NCI-H2196 (cell line): ENCODE data around the gene TSHZ2.

Experiments used
- DNase-seq: peaks from one replicate; lab custom pipeline; 2025; ENCODE audit not compliant: unreplicated experiment; lab: John Stamatoyannopoulos, UW

The TSHZ2 gene

GRCh38 chr20:53270792-53271375 is 298.7 kb downstream of the TSHZ2 start:
- no peak for DNase-seq

GRCh38 chr20:53274365-53274764 is 302.2 kb downstream of the TSHZ2 start:
- no peak for DNase-seq

- no peak for DNase-seq
Measured at GRCh38 chr20:53274807-53275206, 302.6 kb downstream of the TSHZ2 start.

GRCh38 chr20:53276143-53276542 is 304.0 kb downstream of the TSHZ2 start:
- DNase-seq = no peak

- DNase-seq = no peak
Measured at GRCh38 chr20:53278555-53278954, 306.4 kb downstream of the TSHZ2 start.

- no peak for DNase-seq
Measured at GRCh38 chr20:53279735-53280134, 307.6 kb downstream of the TSHZ2 start.

GRCh38 chr20:53281557-53282117 is 309.5 kb downstream of the TSHZ2 start:
- DNase-seq = no peak

GRCh38 chr20:53282217-53282955 is 310.2 kb downstream of the TSHZ2 start:
- DNase-seq = no peak

- no peak for DNase-seq
Measured at GRCh38 chr20:53283011-53283410, 310.9 kb downstream of the TSHZ2 start.

GRCh38 chr20:53283597-53283996 is 311.4 kb downstream of the TSHZ2 start:
- DNase-seq = no peak

GRCh38 chr20:53284256-53284655 is 312.1 kb downstream of the TSHZ2 start:
- no peak for DNase-seq

GRCh38 chr20:53284696-53285095 is 312.5 kb downstream of the TSHZ2 start:
- no peak for DNase-seq

- no peak for DNase-seq
Measured at GRCh38 chr20:53287357-53288042, 315.3 kb downstream of the TSHZ2 start.

GRCh38 chr20:53291548-53291947 is 319.4 kb downstream of the TSHZ2 start:
- no peak for DNase-seq

GRCh38 chr20:53292347-53292746 is 320.2 kb downstream of the TSHZ2 start:
- no peak for DNase-seq

- DNase-seq = no peak
Measured at GRCh38 chr20:53294804-53295203, 322.6 kb downstream of the TSHZ2 start.

GRCh38 chr20:53296025-53296424 is 323.9 kb downstream of the TSHZ2 start:
- DNase-seq = no peak

- no peak for DNase-seq
Measured at GRCh38 chr20:53296451-53297153, 324.4 kb downstream of the TSHZ2 start.

- no peak for DNase-seq
Measured at GRCh38 chr20:53297154-53297529, 325.0 kb downstream of the TSHZ2 start.

- no peak for DNase-seq
Measured at GRCh38 chr20:53298260-53298659, 326.1 kb downstream of the TSHZ2 start.

GRCh38 chr20:53298911-53299310 is 326.8 kb downstream of the TSHZ2 start:
- no peak for DNase-seq
